Omental fat pad (tissue), 4 donors: ENCODE results near the gene MC4R. TPM values are rescaled to one million over a fixed set of nuclear protein-coding genes. Genes with fewer than 3 reads are reported as not detected.

Experiments
- ATAC-seq: fragments of 150-250 bp; one replicate; pipeline ENCODE4 v1.9.1; 2016; ENCODE audit warnings: mild to moderate bottlenecking, moderate library complexity; ENCODE audit not compliant: low FRiP score
- DNase-seq: peaks from one replicate; pipeline ENCODE4 v3.0.0-alpha.2; 2019; ENCODE audit warnings: low spot score
- CTCF ChIP-seq, 3 donors: fragments of 450-650 bp; IDR thresholded peaks; one replicate each; pipeline ENCODE4 v1.5.1; 2016 to 2017; ENCODE audit warnings: antibody characterized with exemption in 3 of 3, mild to moderate bottlenecking in 3 of 3, moderate library complexity in 2 of 3
- total RNA-seq, 4 donors: library from RNA; depleted of rRNA; stranded (reverse); fragments of >200 nt; gene quantifications; one replicate each; pipeline ENCODE4 v1.1.0, GENCODE V29; 2016

MC4R gene
- total RNA-seq, 4 donors from 2014 or later, result 0.28 TPM; not detected in 3

- ATAC-seq (no peak), DNase-seq (no peak)
- no peak for TF ChIP-seq CTCF (IDR thresholded peaks at IDR 0.05)
Observed at GRCh38 chr18:60377778-60378469, 5.3 kb upstream of the MC4R start.

GRCh38 chr18:60372132-60372531, 443 bp downstream of the MC4R start:
- no peak for ATAC-seq

GRCh38 chr18:60358516-60358915, 14.1 kb downstream of the MC4R start:
- ATAC-seq (no peak), DNase-seq (no peak)
- no peak for TF ChIP-seq CTCF (IDR thresholded peaks at IDR 0.05)

More at GRCh38 chr18:60372132-60372531, 443 bp downstream of the MC4R start:
- DNase-seq, result no peak
- no peak for TF ChIP-seq CTCF (IDR thresholded peaks at IDR 0.05)

GRCh38 chr18:60350941-60351340, 21.6 kb downstream of the MC4R start:
- ATAC-seq (no peak), DNase-seq (no peak)
- no peak for TF ChIP-seq CTCF (IDR thresholded peaks at IDR 0.05)

- no peak for TF ChIP-seq CTCF (IDR thresholded peaks at IDR 0.05)
- no peak for ATAC-seq
- no peak for DNase-seq
Observed at GRCh38 chr18:60350150-60350549, 22.4 kb downstream of the MC4R start.

- ATAC-seq (no peak), DNase-seq (no peak)
- no peak for TF ChIP-seq CTCF (IDR thresholded peaks at IDR 0.05)
Observed at GRCh38 chr18:60347526-60348045, 25.0 kb downstream of the MC4R start.

GRCh38 chr18:60339018-60339417, 33.6 kb downstream of the MC4R start:
- no peak for TF ChIP-seq CTCF (IDR thresholded peaks at IDR 0.05)
- DNase-seq, result no peak
- ATAC-seq, result no peak
